ENCODE measurements around the gene BCAS3.
A peak's percentile ranks its signal among the peaks of the same experiment; 100 is the strongest.

The BCAS3 gene

DNA sequence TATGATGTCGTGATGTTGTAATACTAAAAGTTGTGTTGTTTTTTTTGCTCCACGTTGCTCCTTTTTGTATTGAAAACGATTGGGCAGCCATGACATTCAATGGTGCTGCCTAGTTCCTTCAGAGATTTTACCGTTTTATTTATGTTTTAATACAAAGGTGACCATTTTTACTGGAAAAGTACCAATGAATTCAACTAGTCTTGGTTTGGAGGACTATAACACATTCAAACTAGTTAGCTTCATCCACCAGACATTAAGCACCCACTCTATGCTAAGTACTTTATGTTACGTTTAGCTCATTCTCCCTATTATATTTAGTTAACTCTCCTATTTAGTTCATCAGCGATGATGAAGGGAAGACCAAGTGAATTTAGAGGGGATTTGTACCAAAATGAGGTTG is 605.4 kb downstream of the BCAS3 start:
- WGBS (ENCODE audit: extremely low coverage, insufficient coverage, low lambda C conversion rate) = no CpG with 5 or more reads among the region's 6 CpGs
- H3K4me2 ChIP-seq (ENCODE audit: low read length) = no peak overlapping the region

DNA sequence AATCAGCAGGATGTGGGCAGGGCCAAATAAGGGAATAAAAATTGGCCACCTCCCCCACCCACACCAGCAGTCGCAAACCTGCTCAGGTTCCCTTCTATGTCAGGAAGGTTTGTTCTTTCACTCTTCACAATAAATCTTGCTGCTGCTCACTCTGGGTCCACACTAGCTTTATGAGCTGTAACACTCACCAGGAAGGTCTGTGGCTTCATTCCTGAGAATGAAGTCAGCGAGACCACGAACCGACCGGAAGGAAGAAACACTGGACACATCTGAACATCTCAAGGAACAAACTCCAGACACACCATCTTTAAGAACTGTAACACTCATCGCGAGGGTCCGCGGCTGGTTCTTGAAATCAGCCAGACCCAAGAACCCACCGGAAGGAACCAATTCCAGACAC is 606.5 kb downstream of the BCAS3 start:
- H3K79me1 ChIP-seq (ENCODE audit: low read length) = no peaks in the 10 kb centered on the region
- H3K4me1 ChIP-seq (ENCODE audit: control insufficient read depth, low read depth, low read length) = peaks cover 8% of the 10 kb centered on the region
- H4K5ac ChIP-seq (ENCODE audit: low read length) = no peak overlapping the region
- H3K56ac ChIP-seq (ENCODE audit: low read length) = no peak overlapping the region
- no peak overlapping the region for H2BK15ac ChIP-seq (replicated peaks; ENCODE audit: low read depth)
- no peaks in the 10 kb centered on the region for H3K27me3 ChIP-seq (ENCODE audit: insufficient read depth, low read length, poor library complexity)
- no peak overlapping the region for H3K23ac ChIP-seq (ENCODE audit: low read length)
- no peak for DNase-seq
- no peak overlapping the region for H3K4ac ChIP-seq (ENCODE audit: low read depth, low read length)
- no peak overlapping the region for H2BK5ac ChIP-seq (ENCODE audit: low read length)
- no peak overlapping the region for H3K27ac ChIP-seq (ENCODE audit: low read depth, low read length)
- no peak overlapping the region for H2BK120ac ChIP-seq (ENCODE audit: low read depth, low read length)
- no peaks in the 10 kb centered on the region for H3K36me3 ChIP-seq (ENCODE audit: control insufficient read depth, insufficient read depth, low read length)
- no CpG with 5 or more reads among the region's 10 CpGs for WGBS (ENCODE audit: extremely low coverage, insufficient coverage, low lambda C conversion rate)
- H3K4me2 ChIP-seq (ENCODE audit: low read length) = no peak overlapping the region
- H3K79me2 ChIP-seq (ENCODE audit: control insufficient read depth, insufficient read depth, low read length) = no peaks in the 10 kb centered on the region
- no peak overlapping the region for H3K4me3 ChIP-seq (ENCODE audit: low read length)
- H3K18ac ChIP-seq (ENCODE audit: low read length) = no peak overlapping the region
- no peak overlapping the region for H3K9ac ChIP-seq (ENCODE audit: low read length)
- H4K8ac ChIP-seq (ENCODE audit: low read depth, low read length) = no peak overlapping the region
- no peak overlapping the region for H2AK5ac ChIP-seq (ENCODE audit: low read length)

More for the DNA sequence above, 605.4 kb downstream of the BCAS3 start:
- no peak overlapping the region for H2BK5ac ChIP-seq (ENCODE audit: low read length)
- H3K4me3 ChIP-seq (ENCODE audit: low read length) = no peak overlapping the region
- H2AK5ac ChIP-seq (ENCODE audit: low read length) = no peak overlapping the region
- no peak overlapping the region for H3K27ac ChIP-seq (ENCODE audit: low read depth, low read length)
- H4K5ac ChIP-seq (ENCODE audit: low read length) = no peak overlapping the region
- H4K8ac ChIP-seq (ENCODE audit: low read depth, low read length) = no peak overlapping the region
- H3K18ac ChIP-seq (ENCODE audit: low read length) = no peak overlapping the region
- H3K9ac ChIP-seq (ENCODE audit: low read length) = no peak overlapping the region
- H2BK120ac ChIP-seq (ENCODE audit: low read depth, low read length) = no peak overlapping the region
- no peaks in the 10 kb centered on the region for H3K36me3 ChIP-seq (ENCODE audit: control insufficient read depth, insufficient read depth, low read length)
- H3K79me2 ChIP-seq (ENCODE audit: control insufficient read depth, insufficient read depth, low read length) = no peaks in the 10 kb centered on the region
- peaks cover 8% of the 10 kb centered on the region for H3K4me1 ChIP-seq (ENCODE audit: control insufficient read depth, low read depth, low read length)
- no peaks in the 10 kb centered on the region for H3K79me1 ChIP-seq (ENCODE audit: low read length)
- H3K27me3 ChIP-seq (ENCODE audit: insufficient read depth, low read length, poor library complexity) = no peaks in the 10 kb centered on the region
- DNase-seq = no peak
- H2BK15ac ChIP-seq (replicated peaks; ENCODE audit: low read depth) = no peak overlapping the region
- no peak overlapping the region for H3K4ac ChIP-seq (ENCODE audit: low read depth, low read length)
- H3K56ac ChIP-seq (ENCODE audit: low read length) = no peak overlapping the region
- H3K23ac ChIP-seq (ENCODE audit: low read length) = no peak overlapping the region

DNA sequence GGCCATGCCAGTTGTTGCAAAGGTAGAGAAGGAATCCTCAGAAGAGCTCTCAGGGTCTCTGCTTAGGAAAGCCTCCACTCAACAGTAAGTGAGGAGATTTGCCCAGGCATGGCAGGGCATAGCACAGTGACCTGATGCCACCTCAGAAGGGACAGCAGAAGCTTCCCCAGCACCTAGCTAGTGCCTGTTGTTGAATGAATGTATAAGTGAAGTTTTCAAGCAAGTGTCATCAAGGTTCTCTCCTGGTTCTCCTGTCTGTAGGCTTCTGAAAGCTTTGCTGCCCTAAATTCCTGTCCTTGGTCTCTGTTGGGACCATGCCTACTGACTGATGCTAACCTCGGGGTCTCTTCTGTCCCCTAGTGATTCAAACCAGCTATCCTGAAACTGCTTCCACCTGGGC is 607.1 kb downstream of the BCAS3 start:
- DNase-seq = no peak

DNA sequence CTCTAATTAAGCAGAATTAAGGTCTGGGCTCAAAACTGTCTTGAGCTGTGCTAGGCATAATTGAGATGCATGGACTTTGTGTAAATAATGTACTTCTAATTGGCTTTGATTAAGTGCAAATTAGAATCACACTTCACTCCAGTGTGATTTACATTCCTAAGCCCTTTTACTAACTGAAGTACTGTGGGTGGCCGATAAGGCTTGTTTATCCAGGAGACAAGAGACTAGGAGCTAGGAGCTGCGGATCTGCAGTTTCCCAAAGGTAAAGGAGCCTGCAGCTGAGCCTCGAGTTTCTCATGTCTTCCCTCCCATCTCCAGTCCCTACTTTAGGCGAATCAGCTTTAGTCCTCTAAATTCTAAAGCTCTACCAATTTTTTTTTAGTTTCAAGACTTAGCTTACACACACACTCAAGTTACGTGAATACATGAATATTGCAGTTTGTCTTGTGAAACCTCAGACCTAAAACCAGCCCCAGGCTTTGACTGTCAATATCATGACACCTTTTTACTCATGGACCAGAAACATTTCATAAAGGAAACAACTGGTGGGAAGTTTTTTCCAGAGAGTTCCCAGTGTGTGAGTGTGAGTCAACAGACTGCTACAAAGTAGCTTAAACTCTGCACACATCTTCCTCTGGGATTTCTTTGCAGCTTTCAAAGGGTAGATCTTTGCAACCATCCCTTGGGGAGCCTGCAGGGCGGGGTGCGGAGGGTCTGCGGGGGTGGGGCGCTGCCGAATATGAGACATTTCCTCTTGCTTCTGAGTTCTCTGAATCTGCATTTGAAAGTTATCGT is 608.1 kb downstream of the BCAS3 start:
- Histone ChIP-seq H3K27ac (ENCODE audit: low read depth, low read length) (no peak overlapping the region), H3K56ac (ENCODE audit: low read length) (no peak overlapping the region), H3K27me3 (ENCODE audit: insufficient read depth, low read length, poor library complexity) (no peaks in the 10 kb centered on the region), H3K36me3 (ENCODE audit: control insufficient read depth, insufficient read depth, low read length) (no peaks in the 10 kb centered on the region), H3K4me2 (ENCODE audit: low read length) (no peak overlapping the region), H3K23ac (ENCODE audit: low read length) (no peak overlapping the region), H4K5ac (ENCODE audit: low read length) (no peak overlapping the region), H3K9ac (ENCODE audit: low read length) (no peak overlapping the region), H3K4me1 (ENCODE audit: control insufficient read depth, low read depth, low read length) (peaks cover 8% of the 10 kb centered on the region), H3K79me1 (ENCODE audit: low read length) (no peaks in the 10 kb centered on the region), H4K8ac (ENCODE audit: low read depth, low read length) (no peak overlapping the region), H2BK5ac (ENCODE audit: low read length) (no peak overlapping the region), H3K18ac (ENCODE audit: low read length) (peak overlapping the region; percentile 61), H2AK5ac (ENCODE audit: low read length) (no peak overlapping the region), H3K79me2 (ENCODE audit: control insufficient read depth, insufficient read depth, low read length) (no peaks in the 10 kb centered on the region), H2BK15ac (replicated peaks; ENCODE audit: low read depth) (no peak overlapping the region), H3K4me3 (ENCODE audit: low read length) (no peak overlapping the region), H2BK120ac (ENCODE audit: low read depth, low read length) (no peak overlapping the region), H3K4ac (ENCODE audit: low read depth, low read length) (no peak overlapping the region)
- WGBS (ENCODE audit: extremely low coverage, insufficient coverage, low lambda C conversion rate) = no CpG with 5 or more reads among the region's 11 CpGs
- peak; percentile 91 for DNase-seq

More for the DNA sequence above, 607.1 kb downstream of the BCAS3 start:
- H2AK5ac ChIP-seq (ENCODE audit: low read length) = no peak overlapping the region
- H2BK15ac ChIP-seq (replicated peaks; ENCODE audit: low read depth) = no peak overlapping the region
- no peaks in the 10 kb centered on the region for H3K79me1 ChIP-seq (ENCODE audit: low read length)
- H3K4ac ChIP-seq (ENCODE audit: low read depth, low read length) = no peak overlapping the region
- H2BK120ac ChIP-seq (ENCODE audit: low read depth, low read length) = no peak overlapping the region
- H2BK5ac ChIP-seq (ENCODE audit: low read length) = no peak overlapping the region
- WGBS (ENCODE audit: extremely low coverage, insufficient coverage, low lambda C conversion rate) = no CpG with 5 or more reads among the region's 1 CpG
- H3K23ac ChIP-seq (ENCODE audit: low read length) = no peak overlapping the region
- no peaks in the 10 kb centered on the region for H3K79me2 ChIP-seq (ENCODE audit: control insufficient read depth, insufficient read depth, low read length)
- no peak overlapping the region for H3K4me3 ChIP-seq (ENCODE audit: low read length)
- no peaks in the 10 kb centered on the region for H3K36me3 ChIP-seq (ENCODE audit: control insufficient read depth, insufficient read depth, low read length)
- H3K4me2 ChIP-seq (ENCODE audit: low read length) = no peak overlapping the region
- H4K8ac ChIP-seq (ENCODE audit: low read depth, low read length) = no peak overlapping the region
- no peak overlapping the region for H3K18ac ChIP-seq (ENCODE audit: low read length)
- H3K9ac ChIP-seq (ENCODE audit: low read length) = no peak overlapping the region
- peaks cover 8% of the 10 kb centered on the region for H3K4me1 ChIP-seq (ENCODE audit: control insufficient read depth, low read depth, low read length)
- no peak overlapping the region for H4K5ac ChIP-seq (ENCODE audit: low read length)
- H3K56ac ChIP-seq (ENCODE audit: low read length) = no peak overlapping the region
- H3K27me3 ChIP-seq (ENCODE audit: insufficient read depth, low read length, poor library complexity) = no peaks in the 10 kb centered on the region
- H3K27ac ChIP-seq (ENCODE audit: low read depth, low read length) = no peak overlapping the region

DNA sequence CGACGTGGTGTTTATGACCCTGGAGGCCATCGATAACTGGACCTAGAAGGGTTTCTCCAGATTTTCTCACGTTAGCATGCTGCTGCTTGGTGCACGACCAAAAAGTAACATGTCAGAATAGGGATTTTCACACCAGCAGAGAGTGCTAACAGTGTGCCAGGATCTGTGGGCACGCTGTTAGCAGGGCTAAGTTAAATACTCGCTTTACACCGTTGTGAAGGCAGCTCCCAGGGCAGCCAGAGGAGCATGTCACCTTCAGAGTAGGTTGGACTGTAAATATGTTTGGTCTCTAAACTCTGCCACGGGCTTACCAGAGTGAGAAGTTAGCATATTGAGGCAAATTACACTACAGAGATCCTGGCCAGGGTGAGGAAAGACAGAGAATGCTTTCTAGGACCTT is 608.8 kb downstream of the BCAS3 start:
- H3K27ac ChIP-seq (ENCODE audit: low read depth, low read length) = no peak overlapping the region
- no peaks in the 10 kb centered on the region for H3K79me1 ChIP-seq (ENCODE audit: low read length)
- H3K79me2 ChIP-seq (ENCODE audit: control insufficient read depth, insufficient read depth, low read length) = no peaks in the 10 kb centered on the region
- no peak overlapping the region for H4K5ac ChIP-seq (ENCODE audit: low read length)
- no peak overlapping the region for H3K4ac ChIP-seq (ENCODE audit: low read depth, low read length)
- no peak overlapping the region for H4K8ac ChIP-seq (ENCODE audit: low read depth, low read length)
- no peak overlapping the region for H2BK120ac ChIP-seq (ENCODE audit: low read depth, low read length)
- peaks cover 8% of the 10 kb centered on the region for H3K4me1 ChIP-seq (ENCODE audit: control insufficient read depth, low read depth, low read length)
- H3K4me3 ChIP-seq (ENCODE audit: low read length) = no peak overlapping the region
- peak overlapping the region; percentile 61 for H3K18ac ChIP-seq (ENCODE audit: low read length)
- peak; percentile 34 for DNase-seq
- H3K27me3 ChIP-seq (ENCODE audit: insufficient read depth, low read length, poor library complexity) = no peaks in the 10 kb centered on the region
- no CpG with 5 or more reads among the region's 9 CpGs for WGBS (ENCODE audit: extremely low coverage, insufficient coverage, low lambda C conversion rate)
- H3K36me3 ChIP-seq (ENCODE audit: control insufficient read depth, insufficient read depth, low read length) = no peaks in the 10 kb centered on the region
- H2BK15ac ChIP-seq (replicated peaks; ENCODE audit: low read depth) = no peak overlapping the region
- H2BK5ac ChIP-seq (ENCODE audit: low read length) = no peak overlapping the region
- no peak overlapping the region for H3K4me2 ChIP-seq (ENCODE audit: low read length)
- no peak overlapping the region for H3K23ac ChIP-seq (ENCODE audit: low read length)
- no peak overlapping the region for H3K56ac ChIP-seq (ENCODE audit: low read length)
- no peak overlapping the region for H3K9ac ChIP-seq (ENCODE audit: low read length)
- H2AK5ac ChIP-seq (ENCODE audit: low read length) = no peak overlapping the region

Measured in mesendoderm (in vitro differentiated cells).